Measurements from ENCODE around the gene TMEM247. TPM values are rescaled to one million over a fixed set of nuclear protein-coding genes. Genes with fewer than 3 reads are reported as not detected.

TMEM247 gene
- total and polyA plus RNA-seq, 4 donors: not detected

- no peaks in the 10 kb centered on the region for H3K36me3 ChIP-seq (ENCODE audit: control insufficient read depth in 4 of 4, insufficient read depth in 3 of 4, low read depth in 1 of 4, low read length in 3 of 4)
- no peak for DNase-seq (ENCODE audit: low spot score)
- H3K9ac ChIP-seq (ENCODE audit: low read depth in 1 of 2, low read length in 2 of 2): no peak overlapping the region
- H3K4me1 ChIP-seq (ENCODE audit: control insufficient read depth in 4 of 4, insufficient read depth in 4 of 4, low read length in 3 of 4): peaks cover 0 to 5% (median 0%) of the 10 kb centered on the region in 4 donors
- H3K27me3 ChIP-seq (ENCODE audit: control insufficient read depth in 4 of 4, insufficient read depth in 4 of 4, low read length in 3 of 4): no peaks in the 10 kb centered on the region
- H3K9me3 ChIP-seq (ENCODE audit: control insufficient read depth in 4 of 4, low read length in 3 of 4): no peaks in the 10 kb centered on the region
- no peak overlapping the region for H3K4me3 ChIP-seq (ENCODE audit: low read depth in 1 of 3, low read length in 3 of 3)
- TF ChIP-seq EGR1 (IDR thresholded peaks at IDR 0.05; ENCODE audit: low read depth in 2 of 2) (no peak), MAX (IDR thresholded peaks at IDR 0.05) (no peak), REST (IDR thresholded peaks at IDR 0.05) (no peak), NR2F2 (IDR thresholded peaks at IDR 0.05) (no peak), RXRA (IDR thresholded peaks at IDR 0.05) (peak; percentile 36 to 44), GABPA (IDR thresholded peaks at IDR 0.05 in 1 of 2, conservative IDR thresholded peaks at IDR 0.05 in 1 of 2) (no peak), ZBTB33 (IDR thresholded peaks at IDR 0.05) (no peak), HNF4G (IDR thresholded peaks at IDR 0.05) (no peak)
- no peak overlapping the region for H3K27ac ChIP-seq (ENCODE audit: low read depth in 1 of 2, low read length in 2 of 2)
Measured at GRCh38 chr2:46449700-46450099, 29.7 kb upstream of the TMEM247 start.

GRCh38 chr2:46451131-46451711 lies 28.1 kb upstream of the TMEM247 start:
- no peak for DNase-seq (ENCODE audit: low spot score)
- peaks cover 0 to 5% (median 0%) of the 10 kb centered on the region in 4 donors for H3K4me1 ChIP-seq (ENCODE audit: control insufficient read depth in 4 of 4, insufficient read depth in 4 of 4, low read length in 3 of 4)
- H3K27me3 ChIP-seq (ENCODE audit: control insufficient read depth in 4 of 4, insufficient read depth in 4 of 4, low read length in 3 of 4): no peaks in the 10 kb centered on the region
- H3K9me3 ChIP-seq (ENCODE audit: control insufficient read depth in 4 of 4, low read length in 3 of 4): no peaks in the 10 kb centered on the region
- TF ChIP-seq JUND (IDR thresholded peaks at IDR 0.05) (peak in 1 of 2 donors; percentile 16), RXRA (IDR thresholded peaks at IDR 0.05) (peak in 1 of 2 donors; percentile 49), YY1 (IDR thresholded peaks at IDR 0.05) (no peak)
- no peak overlapping the region for H3K9ac ChIP-seq (ENCODE audit: low read depth in 1 of 2, low read length in 2 of 2)
- H3K4me3 ChIP-seq (ENCODE audit: low read depth in 1 of 3, low read length in 3 of 3): no peak overlapping the region
- 55% methylated on average over 9 of the region's 9 CpGs for WGBS
- H3K27ac ChIP-seq (ENCODE audit: low read depth in 1 of 2, low read length in 2 of 2): no peak overlapping the region
- no peaks in the 10 kb centered on the region for H3K36me3 ChIP-seq (ENCODE audit: control insufficient read depth in 4 of 4, insufficient read depth in 3 of 4, low read depth in 1 of 4, low read length in 3 of 4)

- H3K27me3 ChIP-seq (ENCODE audit: control insufficient read depth in 4 of 4, insufficient read depth in 4 of 4, low read length in 3 of 4): no peaks in the 10 kb centered on the region
- 94% methylated on average over 7 of the region's 7 CpGs for WGBS
- H3K4me3 ChIP-seq (ENCODE audit: low read depth in 1 of 3, low read length in 3 of 3): no peak overlapping the region
- no peaks in the 10 kb centered on the region for H3K9me3 ChIP-seq (ENCODE audit: control insufficient read depth in 4 of 4, low read length in 3 of 4)
- DNase-seq (ENCODE audit: low spot score): no peak
- H3K27ac ChIP-seq (ENCODE audit: low read depth in 1 of 2, low read length in 2 of 2): no peak overlapping the region
- no peak overlapping the region for H3K9ac ChIP-seq (ENCODE audit: low read depth in 1 of 2, low read length in 2 of 2)
- peaks cover 0 to 10% (median 6%) of the 10 kb centered on the region in 4 donors for H3K4me1 ChIP-seq (ENCODE audit: control insufficient read depth in 4 of 4, insufficient read depth in 4 of 4, low read length in 3 of 4)
- no peaks in the 10 kb centered on the region for H3K36me3 ChIP-seq (ENCODE audit: control insufficient read depth in 4 of 4, insufficient read depth in 3 of 4, low read depth in 1 of 4, low read length in 3 of 4)
- TF ChIP-seq TAF1 (conservative IDR thresholded peaks at IDR 0.05): no peak
- TF ChIP-seq FOXA1 (IDR thresholded peaks at IDR 0.05): no peak
- no peak for TF ChIP-seq GABPA (IDR thresholded peaks at IDR 0.05 in 1 of 2, conservative IDR thresholded peaks at IDR 0.05 in 1 of 2)
- no peak for TF ChIP-seq HNF4A (conservative IDR thresholded peaks at IDR 0.05)
- no peak for TF ChIP-seq NR2F2 (IDR thresholded peaks at IDR 0.05)
- no peak for TF ChIP-seq HNF4G (IDR thresholded peaks at IDR 0.05)
- TF ChIP-seq RXRA (IDR thresholded peaks at IDR 0.05): no peak
- TF ChIP-seq YY1 (IDR thresholded peaks at IDR 0.05): no peak
- TF ChIP-seq EGR1 (IDR thresholded peaks at IDR 0.05; ENCODE audit: low read depth in 2 of 2): no peak
- no peak for TF ChIP-seq ATF3 (IDR thresholded peaks at IDR 0.05)
- TF ChIP-seq SP1 (IDR thresholded peaks at IDR 0.05): no peak
- TF ChIP-seq JUND (IDR thresholded peaks at IDR 0.05): no peak
- no peak for TF ChIP-seq ZBTB33 (IDR thresholded peaks at IDR 0.05)
- TF ChIP-seq FOXA2 (IDR thresholded peaks at IDR 0.05): no peak
Measured at GRCh38 chr2:46456789-46457188, 22.6 kb upstream of the TMEM247 start.
